GM10266 (cell line): ENCODE results near the gene OTUB2.
"Not testable (repeated sequence)": the region's sequence is repeated elsewhere in the genome, so short reads cannot be mapped to it uniquely, and the experiment has no call there.

ENCODE experiments used
- DNase-seq: peaks from one replicate; pipeline ENCODE4 v3.0.0; 2012; ENCODE audit errors: extremely low spot score
- TF ChIP-seq, protein P1 (sequence below): IDR thresholded peaks from 2 replicates; pipeline ENCODE4 v1.5.1; 2012; ENCODE audit warnings: mild to moderate bottlenecking, low read depth; ENCODE audit not compliant: control insufficient read depth, insufficient read depth; ENCODE audit errors: missing control alignments

The OTUB2 gene

DNA sequence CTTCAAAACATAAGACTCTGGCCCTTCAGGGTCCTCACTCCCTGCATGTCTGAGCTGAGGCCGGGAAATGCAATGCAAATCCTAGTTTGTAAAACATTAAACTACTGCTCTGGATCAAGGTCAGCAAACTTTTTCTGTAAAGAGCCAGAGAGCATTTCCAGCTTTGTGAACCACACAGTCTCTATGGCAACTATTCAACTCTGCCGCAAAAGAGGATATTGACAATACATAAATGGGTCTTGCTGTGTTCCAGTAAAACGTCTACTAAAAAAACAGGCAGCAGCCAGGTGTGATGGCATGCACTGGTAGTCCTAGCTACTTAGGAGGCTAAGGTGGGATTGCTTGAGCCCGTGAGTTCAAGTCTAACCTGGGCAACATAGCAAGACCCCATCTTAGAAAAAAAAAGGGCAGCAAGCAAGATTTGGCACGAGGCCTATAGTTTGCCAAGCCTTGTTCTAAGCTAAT is 32.6 kb downstream of the OTUB2 start:
- TF ChIP-seq, protein P1, sequence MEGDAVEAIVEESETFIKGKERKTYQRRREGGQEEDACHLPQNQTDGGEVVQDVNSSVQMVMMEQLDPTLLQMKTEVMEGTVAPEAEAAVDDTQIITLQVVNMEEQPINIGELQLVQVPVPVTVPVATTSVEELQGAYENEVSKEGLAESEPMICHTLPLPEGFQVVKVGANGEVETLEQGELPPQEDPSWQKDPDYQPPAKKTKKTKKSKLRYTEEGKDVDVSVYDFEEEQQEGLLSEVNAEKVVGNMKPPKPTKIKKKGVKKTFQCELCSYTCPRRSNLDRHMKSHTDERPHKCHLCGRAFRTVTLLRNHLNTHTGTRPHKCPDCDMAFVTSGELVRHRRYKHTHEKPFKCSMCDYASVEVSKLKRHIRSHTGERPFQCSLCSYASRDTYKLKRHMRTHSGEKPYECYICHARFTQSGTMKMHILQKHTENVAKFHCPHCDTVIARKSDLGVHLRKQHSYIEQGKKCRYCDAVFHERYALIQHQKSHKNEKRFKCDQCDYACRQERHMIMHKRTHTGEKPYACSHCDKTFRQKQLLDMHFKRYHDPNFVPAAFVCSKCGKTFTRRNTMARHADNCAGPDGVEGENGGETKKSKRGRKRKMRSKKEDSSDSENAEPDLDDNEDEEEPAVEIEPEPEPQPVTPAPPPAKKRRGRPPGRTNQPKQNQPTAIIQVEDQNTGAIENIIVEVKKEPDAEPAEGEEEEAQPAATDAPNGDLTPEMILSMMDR, result no peak
- no peak for DNase-seq

DNA sequence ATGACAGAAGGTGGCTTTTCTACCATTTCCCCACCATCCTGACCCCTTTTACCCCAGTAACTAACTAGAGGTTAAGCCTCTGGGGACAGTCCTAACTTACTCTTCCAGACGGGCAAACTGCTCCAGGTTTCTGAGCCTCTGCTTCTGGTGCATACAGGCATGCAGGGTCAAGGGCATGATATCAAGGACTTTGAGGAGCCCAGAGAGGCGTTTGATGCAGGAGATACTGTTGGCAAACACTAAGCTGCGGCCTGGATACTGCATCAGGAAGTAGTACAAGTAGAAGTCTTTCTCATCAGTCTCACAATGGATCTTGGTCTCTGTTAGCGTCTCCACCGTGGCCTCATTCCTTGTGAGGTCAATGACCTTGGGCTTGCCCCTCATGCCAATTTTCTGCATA is 33.9 kb downstream of the OTUB2 start:
- DNase-seq, result no peak
- TF ChIP-seq, protein P1, result no peak

GRCh38 chr14:94062344-94062940 is 36.3 kb downstream of the OTUB2 start:
- DNase-seq, result no peak
- TF ChIP-seq, protein P1, result no peak

GRCh38 chr14:94066089-94066676 is 40.0 kb downstream of the OTUB2 start:
- no peak for DNase-seq
- TF ChIP-seq, protein P1, result no peak

DNA sequence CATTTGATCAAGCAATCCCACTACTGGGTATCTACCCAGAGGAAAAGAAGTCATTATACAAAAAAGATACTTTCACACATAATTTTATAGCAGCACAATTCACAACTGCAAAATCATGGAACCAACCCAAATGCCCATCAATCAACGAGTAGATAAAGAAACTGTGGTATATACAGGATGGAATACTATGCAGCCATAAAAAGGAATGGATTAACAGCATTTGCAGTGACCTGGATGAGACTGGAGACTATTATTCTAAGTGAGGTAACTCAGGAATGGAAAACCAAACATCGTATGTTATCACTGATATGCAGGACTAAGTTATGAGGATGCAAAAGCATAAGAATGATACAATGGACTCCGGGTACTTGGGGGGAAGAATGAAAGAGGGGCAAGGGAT is 45.9 kb downstream of the OTUB2 start:
- DNase-seq, result not testable (repeated sequence)

DNA sequence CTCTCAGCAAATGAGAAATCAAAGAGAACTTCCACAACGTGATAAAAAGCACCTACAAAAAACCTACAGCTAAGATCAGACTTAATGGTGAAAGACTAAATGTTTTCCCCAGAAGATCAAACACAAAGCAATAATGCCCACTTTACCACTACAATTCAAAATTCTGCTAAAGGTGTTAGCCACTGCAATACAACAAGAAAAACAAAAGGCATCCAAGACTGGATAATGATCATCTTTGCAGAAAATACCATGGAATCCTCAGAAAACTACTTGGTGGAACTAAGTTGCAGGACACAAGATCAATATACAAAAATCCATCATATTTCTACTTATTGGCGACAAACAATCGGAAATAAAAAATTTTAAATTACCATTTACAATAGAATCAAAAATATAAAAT is 48.4 kb downstream of the OTUB2 start:
- DNase-seq, result no peak
- TF ChIP-seq, protein P1, result no peak

DNA sequence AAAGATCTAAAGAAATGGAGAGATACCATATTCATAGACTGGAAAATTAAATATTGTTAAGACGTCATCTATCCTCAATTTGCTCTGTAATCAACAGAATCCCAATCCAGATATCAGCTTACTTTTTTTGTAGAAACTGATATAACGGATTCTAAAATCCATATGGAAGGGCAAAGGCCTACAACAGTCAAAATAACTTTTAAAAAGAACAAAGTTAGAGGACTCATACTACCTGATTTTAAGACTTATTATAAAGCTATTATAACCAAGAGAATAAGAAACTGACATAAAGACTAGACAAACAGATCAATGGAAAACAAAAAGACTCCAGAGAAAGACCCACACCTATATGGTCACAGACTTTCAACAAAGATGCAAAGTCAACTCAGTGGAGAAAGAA is 48.9 kb downstream of the OTUB2 start:
- DNase-seq, result no peak
- TF ChIP-seq, protein P1, result no peak
